Astrocyte (in vitro differentiated cells and primary cell): ENCODE data around the gene C9orf85.

Source experiments
- EZH2 ChIP-seq: IDR thresholded peaks from 2 replicates; pipeline ENCODE4 v1.6.1; 2012; ENCODE audit warnings: mild to moderate bottlenecking, low read length, inconsistent platforms; ENCODE audit not compliant: insufficient read depth
- TF ChIP-seq, protein P1 (sequence below): IDR thresholded peaks from 2 replicates; pipeline ENCODE4 v1.5.1; 2011; ENCODE audit warnings: low read depth, mild to moderate bottlenecking, inconsistent platforms, low read length, moderate library complexity; ENCODE audit not compliant: insufficient read depth

- TF ChIP-seq, protein P1, sequence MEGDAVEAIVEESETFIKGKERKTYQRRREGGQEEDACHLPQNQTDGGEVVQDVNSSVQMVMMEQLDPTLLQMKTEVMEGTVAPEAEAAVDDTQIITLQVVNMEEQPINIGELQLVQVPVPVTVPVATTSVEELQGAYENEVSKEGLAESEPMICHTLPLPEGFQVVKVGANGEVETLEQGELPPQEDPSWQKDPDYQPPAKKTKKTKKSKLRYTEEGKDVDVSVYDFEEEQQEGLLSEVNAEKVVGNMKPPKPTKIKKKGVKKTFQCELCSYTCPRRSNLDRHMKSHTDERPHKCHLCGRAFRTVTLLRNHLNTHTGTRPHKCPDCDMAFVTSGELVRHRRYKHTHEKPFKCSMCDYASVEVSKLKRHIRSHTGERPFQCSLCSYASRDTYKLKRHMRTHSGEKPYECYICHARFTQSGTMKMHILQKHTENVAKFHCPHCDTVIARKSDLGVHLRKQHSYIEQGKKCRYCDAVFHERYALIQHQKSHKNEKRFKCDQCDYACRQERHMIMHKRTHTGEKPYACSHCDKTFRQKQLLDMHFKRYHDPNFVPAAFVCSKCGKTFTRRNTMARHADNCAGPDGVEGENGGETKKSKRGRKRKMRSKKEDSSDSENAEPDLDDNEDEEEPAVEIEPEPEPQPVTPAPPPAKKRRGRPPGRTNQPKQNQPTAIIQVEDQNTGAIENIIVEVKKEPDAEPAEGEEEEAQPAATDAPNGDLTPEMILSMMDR: no peak
- no peak for TF ChIP-seq EZH2
These were observed 483 bp downstream of the C9orf85 start for GRCh38 chr9:71911908-71912335.
